Endothelial cell (in vitro differentiated cells): Measurements from ENCODE around the gene PLPP7. TPM values are rescaled to one million over a fixed set of nuclear protein-coding genes. Genes with fewer than 3 reads are reported as not detected.
"Not testable (repeated sequence)": the region's sequence is repeated elsewhere in the genome, so short reads cannot be mapped to it uniquely, and the experiment has no call there.

Experiments used
- DNase-seq: peaks from one replicate; pipeline ENCODE4 v3.0.0; 2021; ENCODE audit warnings: low spot score
- H3K27ac Mint-ChIP-seq: one replicate; pipeline ENCODE4 v1.8.0; 2021; ENCODE audit warnings: mixed read lengths, inconsistent platforms; ENCODE audit not compliant: unreplicated experiment
- H3K27me3 Mint-ChIP-seq: one replicate; pipeline ENCODE4 v1.8.0; 2021; ENCODE audit warnings: mild to moderate bottlenecking, moderate library complexity, mixed read lengths, inconsistent platforms; ENCODE audit not compliant: unreplicated experiment
- H3K36me3 Mint-ChIP-seq: one replicate; pipeline ENCODE4 v1.8.0; 2021; ENCODE audit warnings: mild to moderate bottlenecking, low read depth, mixed read lengths, inconsistent platforms; ENCODE audit not compliant: unreplicated experiment
- H3K4me1 Mint-ChIP-seq: one replicate; pipeline ENCODE4 v1.8.0; 2021; ENCODE audit warnings: mild to moderate bottlenecking, mixed read lengths, inconsistent platforms; ENCODE audit not compliant: unreplicated experiment
- H3K4me3 Mint-ChIP-seq: one replicate; pipeline ENCODE4 v1.8.0; 2021; ENCODE audit warnings: mild to moderate bottlenecking, mixed read lengths, inconsistent platforms; ENCODE audit not compliant: unreplicated experiment
- H3K9me3 Mint-ChIP-seq: one replicate; pipeline ENCODE4 v1.8.0; 2021; ENCODE audit warnings: mixed read lengths, inconsistent platforms; ENCODE audit not compliant: unreplicated experiment
- CTCF ChIP-seq: fragments of 200-600 bp; sonication (generic); IDR thresholded peaks from one replicate; pipeline ENCODE4 v1.5.0; 2021; ENCODE audit warnings: antibody characterized with exemption; ENCODE audit not compliant: unreplicated experiment
- total RNA-seq: library from RNA; stranded (reverse); fragmentation: NEBNext Ultra II Directional; extraction: Animal tissue kit (Norgen Biotek cat#: 25700); gene quantifications from one replicate; pipeline ENCODE4 v1.2.1, GENCODE V29; 2021; ENCODE audit not compliant: unreplicated experiment

The PLPP7 gene
- total RNA-seq, 1 donor from 2014 or later = 4.9 TPM

- H3K36me3 Mint-ChIP-seq = peaks cover 17% of the 10 kb centered on the region
- no peaks in the 10 kb centered on the region for H3K9me3 Mint-ChIP-seq
- H3K27ac Mint-ChIP-seq = peak overlapping the region; percentile 94
- peaks cover 6% of the 10 kb centered on the region for H3K27me3 Mint-ChIP-seq
- peak; percentile 60 for DNase-seq
- H3K4me1 Mint-ChIP-seq = peaks cover 67% of the 10 kb centered on the region
- TF ChIP-seq CTCF = no peak
- H3K4me3 Mint-ChIP-seq = peak overlapping the region; percentile 71
Observed at GRCh38 chr9:131270171-131271015, 19.1 kb upstream of the PLPP7 start.

DNA sequence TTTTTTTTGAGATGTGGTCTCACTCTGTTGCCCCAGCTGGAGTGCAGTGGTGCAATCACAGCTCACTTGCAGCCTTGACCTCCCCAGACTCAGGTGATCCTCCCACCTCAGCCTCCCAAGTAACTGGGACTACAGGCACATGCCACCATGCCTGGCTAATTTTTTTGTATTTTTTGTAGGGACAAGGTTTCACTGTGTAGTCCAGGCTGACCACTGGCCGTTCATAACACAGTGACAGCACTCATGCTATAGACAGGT lies 18.6 kb upstream of the PLPP7 start:
- H3K4me1 Mint-ChIP-seq = peaks cover 71% of the 10 kb centered on the region
- H3K27me3 Mint-ChIP-seq = not testable (repeated sequence)

DNA sequence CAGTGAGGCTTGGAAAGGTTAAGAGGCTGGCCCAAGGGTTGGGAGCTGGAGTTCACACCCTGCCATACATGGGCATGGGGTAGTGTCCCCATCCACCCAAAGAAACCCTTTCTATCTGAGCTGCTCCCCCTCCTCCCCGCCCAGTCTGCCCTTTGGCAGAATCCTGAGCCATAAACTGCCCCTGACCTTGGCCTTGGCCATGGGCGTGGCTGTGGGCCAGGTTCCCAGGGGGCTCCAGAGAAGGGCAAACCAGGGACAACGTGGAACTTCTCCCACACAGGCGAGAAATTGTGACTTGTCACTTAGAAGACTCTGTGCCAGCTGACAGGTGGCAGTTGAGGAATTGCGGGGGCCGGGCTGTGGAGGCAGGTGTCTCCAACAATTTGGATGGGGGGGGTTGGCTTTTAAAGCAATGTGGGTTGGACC lies 18.0 kb upstream of the PLPP7 start:
- Mint-ChIP-seq H3K4me1 (peaks cover 69% of the 10 kb centered on the region), H3K4me3 (peak overlapping the region; percentile 11), H3K27me3 (peaks cover 7% of the 10 kb centered on the region), H3K9me3 (no peaks in the 10 kb centered on the region), H3K36me3 (peaks cover 22% of the 10 kb centered on the region), H3K27ac (peak overlapping the region; percentile 72)
- TF ChIP-seq CTCF = no peak
- DNase-seq = no peak

More for the DNA sequence above, 18.6 kb upstream of the PLPP7 start:
- H3K9me3 Mint-ChIP-seq, DNase-seq: not testable (repeated sequence)
- H3K27ac Mint-ChIP-seq = peak overlapping the region; percentile 94
- H3K36me3 Mint-ChIP-seq = peaks cover 18% of the 10 kb centered on the region
- H3K4me3 Mint-ChIP-seq = peak overlapping the region; percentile 71

GRCh38 chr9:131272212-131272611 lies 17.3 kb upstream of the PLPP7 start:
- Mint-ChIP-seq H3K4me3 (no peak overlapping the region), H3K36me3 (peaks cover 22% of the 10 kb centered on the region), H3K4me1 (peaks cover 62% of the 10 kb centered on the region), H3K9me3 (no peaks in the 10 kb centered on the region), H3K27me3 (peaks cover 7% of the 10 kb centered on the region), H3K27ac (peak overlapping the region; percentile 72)
- DNase-seq = no peak
- no peak for TF ChIP-seq CTCF

DNA sequence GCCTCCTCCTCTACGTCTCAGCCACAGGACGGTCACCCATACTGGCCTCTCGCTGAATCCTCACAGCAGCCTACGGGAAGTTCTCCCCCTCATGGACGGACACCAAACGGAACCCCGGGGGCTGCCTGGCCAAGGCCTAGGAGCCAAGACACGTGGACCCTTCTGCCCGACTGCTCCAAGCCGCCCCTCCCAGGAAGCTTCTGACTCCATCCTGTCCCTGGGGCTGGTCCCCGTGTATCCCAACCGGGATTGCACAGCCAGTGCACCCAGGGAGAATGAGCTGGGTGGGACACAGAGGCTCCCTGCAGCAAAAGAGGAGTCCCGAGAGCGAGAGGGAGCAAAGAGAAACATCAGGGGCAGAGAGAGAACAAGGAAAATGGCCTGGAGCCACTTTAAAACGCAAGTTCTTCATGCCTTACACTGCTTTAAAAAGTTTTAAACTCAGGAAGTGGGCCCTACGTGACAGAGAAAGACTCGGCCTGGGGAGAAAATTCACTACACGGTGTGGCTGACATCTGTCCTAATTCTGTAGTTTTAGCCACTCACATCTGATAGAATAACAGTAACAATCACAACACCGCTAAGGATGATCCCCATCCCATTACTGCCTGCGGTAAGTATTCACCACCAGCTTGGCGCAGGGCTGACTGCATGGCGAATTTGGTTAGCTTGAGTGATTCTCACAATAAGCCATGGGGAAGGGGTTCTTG lies 16.2 kb upstream of the PLPP7 start:
- no peak for TF ChIP-seq CTCF
- Mint-ChIP-seq H3K27me3 (peaks cover 7% of the 10 kb centered on the region), H3K36me3 (peaks cover 22% of the 10 kb centered on the region), H3K27ac (peak overlapping the region; percentile 36), H3K4me1 (peaks cover 59% of the 10 kb centered on the region), H3K9me3 (no peaks in the 10 kb centered on the region), H3K4me3 (peak overlapping the region; percentile 96)
- DNase-seq = no peak
